Amygdala (tissue), 56 donors: Measurements from ENCODE around the gene RNF180.
"Not testable (repeated sequence)": the region's sequence is repeated elsewhere in the genome, so short reads cannot be mapped to it uniquely, and the experiment has no call there.

Experiments used
- DNase-seq, 56 donors: peaks; one replicate each; lab custom pipeline; 2025; lab: John Stamatoyannopoulos, UW

The RNF180 gene

GRCh38 chr5:64176301-64176700 lies 10.7 kb downstream of the RNF180 start:
- DNase-seq = no peak

GRCh38 chr5:64180661-64181343 lies 15.2 kb downstream of the RNF180 start:
- no peak for DNase-seq

DNA sequence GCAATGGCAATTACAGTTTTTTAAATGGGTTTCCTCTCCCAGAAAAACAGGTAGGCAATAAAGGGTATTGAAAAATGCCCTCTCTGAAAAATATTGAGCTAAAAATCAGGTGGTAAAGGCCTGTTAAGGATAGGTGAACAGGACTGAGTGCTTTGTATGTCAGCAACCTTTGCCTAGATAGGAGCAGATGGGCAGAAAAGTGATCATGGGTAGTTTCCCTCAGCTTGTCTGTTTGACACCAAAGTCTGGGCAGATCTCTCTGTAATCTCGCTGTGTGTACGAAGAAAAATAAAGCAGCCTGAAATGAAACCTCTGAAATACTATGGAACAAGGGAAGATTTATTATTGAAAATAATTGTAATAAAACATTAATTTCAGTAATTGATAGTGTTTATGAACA lies 15.8 kb downstream of the RNF180 start:
- DNase-seq = no peak

DNA sequence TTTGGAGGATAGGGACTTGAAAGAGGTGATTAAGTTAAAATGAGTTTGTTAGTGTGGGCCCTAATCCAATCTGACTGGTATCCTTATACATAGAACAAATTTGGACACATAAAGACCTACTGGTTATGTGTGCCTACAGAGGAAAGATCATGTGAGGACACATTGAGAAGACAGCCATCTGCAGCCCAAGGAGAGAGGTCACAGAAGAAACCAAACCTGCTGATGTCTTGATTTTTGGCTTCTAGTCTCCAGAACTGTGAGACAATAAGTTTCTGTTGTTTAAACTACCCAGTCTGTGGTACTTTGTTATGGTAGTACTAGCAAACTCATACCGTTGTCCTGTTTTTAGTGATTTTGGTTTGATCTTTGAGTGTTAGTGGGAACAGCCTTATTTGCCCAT lies 18.3 kb downstream of the RNF180 start:
- DNase-seq = no peak

DNA sequence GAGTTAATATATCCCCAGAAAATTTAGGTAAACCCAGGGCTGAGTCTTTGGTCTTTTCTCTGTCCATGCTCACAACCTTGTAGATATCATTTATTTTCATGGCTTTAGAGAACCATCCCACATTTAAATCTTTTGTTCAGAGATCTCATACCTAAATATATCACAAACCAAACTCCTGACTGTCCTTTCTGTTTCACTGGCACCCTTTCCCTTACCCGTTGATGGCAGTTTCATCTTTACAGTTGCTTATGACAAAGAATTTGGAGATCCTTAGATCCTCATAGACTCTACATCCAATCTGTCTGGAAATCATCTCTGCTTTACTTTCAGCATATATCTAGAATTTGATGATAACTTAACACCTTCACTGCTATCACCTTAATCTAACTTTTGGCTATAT lies 19.2 kb downstream of the RNF180 start:
- DNase-seq = no peak

- DNase-seq = no peak
These were observed 23.1 kb downstream of the RNF180 start for GRCh38 chr5:64188776-64189175.

DNA sequence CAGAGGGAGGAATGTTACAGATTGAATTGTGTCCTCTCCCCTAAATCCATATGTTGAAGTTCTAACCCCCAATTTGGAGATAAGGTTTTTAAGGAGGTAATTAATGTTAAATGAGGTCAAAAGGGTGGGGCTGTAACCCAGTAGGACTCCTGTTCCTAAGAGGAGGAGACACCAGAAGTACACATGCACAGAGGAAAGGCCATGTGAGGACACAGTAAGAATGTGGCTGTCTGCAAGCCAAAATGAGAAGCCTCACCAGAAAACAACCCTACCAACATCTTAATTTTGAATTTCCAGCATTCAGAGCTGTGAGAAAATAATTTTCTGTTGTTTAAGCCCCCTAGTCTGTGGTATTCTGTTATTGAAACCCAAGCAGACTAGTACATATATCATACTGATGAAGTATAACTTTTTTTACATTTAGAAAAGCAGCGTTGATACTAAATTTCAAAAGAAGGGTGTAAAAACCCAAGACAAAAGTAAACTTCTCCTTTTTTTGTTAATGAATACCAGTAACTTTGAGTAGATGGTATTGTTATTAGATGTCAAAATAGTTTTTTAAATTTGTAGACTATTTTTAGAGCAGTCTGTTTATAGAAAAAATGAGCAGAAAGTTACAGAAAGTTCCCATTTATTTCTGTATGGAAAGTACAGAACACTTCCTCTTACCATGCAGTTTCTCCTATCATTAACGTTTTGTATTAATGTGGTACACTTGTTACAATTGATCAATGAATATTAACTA lies 25.1 kb downstream of the RNF180 start:
- no peak for DNase-seq

DNA sequence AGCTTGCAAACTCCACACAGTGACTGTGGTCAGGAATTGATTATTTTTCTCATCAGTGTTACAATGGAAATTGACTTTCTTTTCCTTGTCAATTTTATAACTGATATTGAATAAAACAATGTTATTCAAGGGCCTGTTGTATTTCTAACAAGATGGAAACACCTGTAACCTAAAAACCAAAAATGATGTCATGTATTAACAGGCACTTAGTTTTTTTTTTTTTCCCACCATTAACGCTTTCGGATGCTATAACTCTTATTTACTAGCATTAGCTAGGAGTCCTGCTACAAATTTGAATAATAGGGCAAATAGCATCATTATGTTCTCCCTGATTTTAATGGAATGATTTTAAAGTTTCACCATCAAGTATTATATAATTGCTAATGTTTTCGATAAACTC lies 30.3 kb downstream of the RNF180 start:
- no peak for DNase-seq

DNA sequence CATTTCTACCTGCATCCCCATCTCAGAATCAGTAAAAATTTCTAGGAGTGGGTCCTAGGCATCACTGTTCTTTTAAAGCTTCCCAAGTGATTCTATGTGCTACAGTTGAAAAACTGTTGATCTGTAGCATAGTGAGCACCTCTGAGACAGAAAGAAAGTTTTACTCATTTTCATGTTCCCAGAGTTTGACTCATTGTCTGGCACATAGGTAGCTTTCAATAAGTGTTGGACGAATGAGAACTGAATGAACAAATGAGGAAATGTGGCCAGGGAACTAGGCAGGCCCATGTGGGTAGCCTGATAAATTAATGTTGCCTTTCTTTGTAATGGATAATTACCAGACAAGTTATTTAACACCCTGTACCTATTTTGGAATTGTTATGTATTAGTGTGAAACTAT lies 33.8 kb downstream of the RNF180 start:
- no peak for DNase-seq

- no peak for DNase-seq
These were observed 36.4 kb downstream of the RNF180 start for GRCh38 chr5:64201996-64202395.

DNA sequence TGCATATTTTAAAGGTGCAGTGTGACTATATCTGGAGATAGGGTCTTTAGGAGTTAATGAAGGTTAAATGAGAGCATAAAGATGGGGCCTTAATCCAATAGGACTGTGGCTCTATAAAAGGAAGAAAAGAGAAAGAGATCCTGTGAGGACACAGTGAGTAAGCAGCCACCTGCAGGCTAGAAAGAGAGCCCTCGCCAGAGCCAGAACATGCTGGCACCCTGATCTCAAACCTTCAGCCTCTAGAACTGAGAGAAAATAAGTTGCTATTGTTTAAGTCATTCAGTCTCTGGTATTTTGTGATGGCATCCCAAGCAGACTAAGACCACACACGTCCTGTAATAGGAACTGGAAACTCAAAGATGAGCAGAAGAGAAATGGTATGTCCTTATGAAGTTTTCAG lies 41.0 kb downstream of the RNF180 start:
- no peak for DNase-seq

DNA sequence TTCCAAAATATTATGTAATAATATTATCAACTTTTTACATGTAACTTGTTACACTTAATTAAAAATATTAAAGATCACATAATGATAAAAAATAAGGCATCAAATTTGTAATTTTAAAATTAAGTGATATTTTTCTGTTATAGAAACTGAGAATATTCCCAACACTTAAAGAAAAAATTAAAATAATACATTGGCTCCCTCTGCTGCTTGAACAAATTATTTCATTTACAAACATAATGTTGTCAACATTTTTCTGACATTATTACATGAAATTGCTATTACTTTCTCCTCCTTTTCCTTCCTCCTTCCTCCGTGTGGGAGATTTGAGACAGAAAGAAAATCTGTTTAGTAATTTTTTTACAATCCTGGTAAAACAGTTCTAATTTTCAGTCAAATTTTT lies 42.3 kb downstream of the RNF180 start:
- no peak for DNase-seq

GRCh38 chr5:64209353-64209752 lies 43.7 kb downstream of the RNF180 start:
- DNase-seq = no peak

- DNase-seq = no peak
These were observed 45.2 kb downstream of the RNF180 start for GRCh38 chr5:64210866-64211265.

DNA sequence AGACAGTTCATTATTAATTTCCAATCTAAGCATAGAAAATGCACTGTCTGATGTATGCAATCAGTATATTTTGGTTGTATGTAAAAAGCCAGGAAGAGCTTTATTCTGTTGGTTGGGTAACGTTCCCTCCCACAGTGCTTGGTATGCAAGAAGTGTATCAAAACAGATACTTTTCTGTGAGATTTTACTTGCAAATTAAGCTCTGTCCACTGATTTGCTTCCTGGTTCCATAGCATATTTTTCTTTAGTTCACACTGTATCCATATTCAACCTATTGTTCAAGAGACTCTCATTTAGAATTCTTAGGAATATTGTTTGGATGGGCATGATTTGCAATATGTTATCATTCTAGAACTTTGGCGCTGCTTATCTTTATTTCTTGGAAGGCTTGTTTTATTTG lies 47.4 kb downstream of the RNF180 start:
- DNase-seq = no peak

- no peak for DNase-seq
These were observed 47.9 kb downstream of the RNF180 start for GRCh38 chr5:64213531-64213930.

DNA sequence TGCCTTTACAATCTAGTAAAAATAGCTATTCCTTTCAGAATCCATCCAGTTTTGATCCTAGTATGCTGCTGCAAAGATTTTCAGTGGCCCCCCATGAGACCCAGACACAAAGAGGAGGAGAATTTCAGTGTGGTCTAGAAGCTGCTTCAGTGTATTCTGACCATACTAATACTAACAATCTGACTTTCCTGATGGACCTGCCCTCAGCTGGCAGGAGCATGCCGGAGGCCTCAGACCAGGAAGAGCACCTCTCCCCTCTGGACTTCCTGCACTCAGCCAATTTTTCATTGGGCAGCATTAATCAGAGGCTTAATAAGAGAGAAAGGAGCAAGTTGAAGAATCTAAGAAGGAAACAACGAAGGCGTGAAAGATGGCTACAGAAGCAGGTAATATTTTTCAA lies 48.5 kb downstream of the RNF180 start:
- DNase-seq = no peak

GRCh38 chr5:64221911-64222310 lies 56.3 kb downstream of the RNF180 start:
- no peak for DNase-seq

GRCh38 chr5:64225286-64225981 lies 59.8 kb downstream of the RNF180 start:
- DNase-seq = not testable (repeated sequence)

DNA sequence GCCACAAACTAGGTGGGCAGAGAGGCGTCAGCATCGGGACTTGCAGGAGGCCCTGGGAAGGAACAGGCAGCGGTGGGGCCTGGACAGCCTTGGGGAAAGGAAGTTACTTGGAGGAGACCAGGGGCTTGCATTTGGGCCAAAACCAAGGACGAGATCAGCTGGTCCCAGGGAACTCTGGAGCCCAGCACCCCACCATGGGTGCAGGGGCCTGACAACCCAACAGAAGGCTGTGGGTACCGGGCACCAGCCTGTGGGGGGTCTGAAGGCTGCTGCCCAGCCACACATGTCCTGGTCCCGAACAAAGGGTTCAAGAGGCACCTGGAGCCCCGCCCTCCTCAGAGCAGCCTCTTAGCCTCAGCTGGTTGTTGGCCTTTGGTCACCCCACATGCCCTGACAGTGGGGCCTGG lies 61.5 kb downstream of the RNF180 start:
- not testable (repeated sequence) for DNase-seq

GRCh38 chr5:64229163-64229774 lies 63.6 kb downstream of the RNF180 start:
- DNase-seq = no peak
